Activated CD4-positive, alpha-beta T cell treated with anti-CD3 and anti-CD28 coated beads, Interleukin-2, amount 10 ng/mL, durations not matched to agents 7 days and 5 days (primary cell): ENCODE measurements around the gene NLRC5. TPM values are rescaled to one million over a fixed set of nuclear protein-coding genes. Genes with fewer than 3 reads are reported as not detected.

Experiments
- CTCF ChIA-PET: fragments of 350-600 bp; sonication (Branson Sonifier 250); formaldehyde crosslinking; loops from one replicate; lab custom pipeline; 2021; ENCODE audit warnings: antibody characterized with exemption; lab: Charles Lee
- POLR2A ChIA-PET: fragments of 350-600 bp; sonication (Branson Sonifier 250); formaldehyde crosslinking; loops from one replicate; lab custom pipeline; 2021; ENCODE audit warnings: antibody characterized with exemption; lab: Charles Lee
- DNase-seq: peaks from one replicate; pipeline ENCODE4 v3.0.0-alpha.2; 2020
- H3K27ac Mint-ChIP-seq: one replicate; pipeline ENCODE4 v1.8.0; 2021; ENCODE audit warnings: mild to moderate bottlenecking, moderate library complexity, mixed read lengths
- H3K27me3 Mint-ChIP-seq: one replicate; pipeline ENCODE4 v1.8.0; 2021; ENCODE audit warnings: mixed read lengths
- H3K36me3 Mint-ChIP-seq: one replicate; pipeline ENCODE4 v1.8.0; 2021; ENCODE audit warnings: low read depth, mixed read lengths
- H3K4me1 Mint-ChIP-seq: one replicate; pipeline ENCODE4 v1.8.0; 2021; ENCODE audit warnings: mixed read lengths
- H3K4me3 Mint-ChIP-seq: one replicate; pipeline ENCODE4 v1.8.0; 2021; ENCODE audit warnings: mild to moderate bottlenecking, moderate library complexity, mixed read lengths
- H3K9me3 Mint-ChIP-seq: one replicate; pipeline ENCODE4 v1.8.0; 2021; ENCODE audit warnings: mixed read lengths
- total RNA-seq, 2 experiments: library from RNA; stranded (reverse); gene quantifications; one replicate each; pipeline ENCODE4 v1.2.3, GENCODE V29; 2021

NLRC5 gene
- total RNA-seq, 2 experiments from 2014 or later: 428 to 468 TPM

GRCh38 chr16:57022445-57022844 lies 33.1 kb downstream of the NLRC5 start:
- Mint-ChIP-seq H3K36me3 (peaks cover 95% of the 10 kb centered on the region), H3K27ac (peak overlapping the region; percentile 19), H3K27me3 (no peaks in the 10 kb centered on the region), H3K9me3 (no peaks in the 10 kb centered on the region), H3K4me3 (no peak overlapping the region), H3K4me1 (peaks cover 88% of the 10 kb centered on the region)
- ChIA-PET POLR2A (interaction anchor here (0.6 kb wide), 1 partner anchor 79 kb away, joined by 3 read pairs; no protein-coding TSS in a partner anchor), CTCF (interaction anchor here (1.0 to 1.5 kb wide), 6 partner anchors 12 to 58 kb away, joined by 3 to 5 read pairs (median 4); no protein-coding TSS in a partner anchor)
- no peak for DNase-seq

- CTCF ChIA-PET: interaction anchor here (1.2 to 2.1 kb wide), 6 partner anchors 14 to 59 kb away, joined by 3 to 9 read pairs (median 5); no protein-coding TSS in a partner anchor
- Mint-ChIP-seq H3K4me1 (peaks cover 86% of the 10 kb centered on the region), H3K36me3 (peaks cover 94% of the 10 kb centered on the region), H3K27me3 (no peaks in the 10 kb centered on the region), H3K9me3 (no peaks in the 10 kb centered on the region), H3K27ac (peak overlapping the region; percentile 84), H3K4me3 (peak overlapping the region; percentile 41)
- POLR2A ChIA-PET: interaction anchor here (0.6 to 1.3 kb wide), 3 partner anchors 8 to 569 kb away, joined by 3 to 4 read pairs (median 3); no protein-coding TSS in a partner anchor
- DNase-seq: peak; percentile 70
These were observed 34.3 kb downstream of the NLRC5 start for GRCh38 chr16:57023541-57024249.

- DNase-seq: no peak
- Mint-ChIP-seq H3K9me3 (no peaks in the 10 kb centered on the region), H3K4me1 (peaks cover 84% of the 10 kb centered on the region), H3K27me3 (no peaks in the 10 kb centered on the region), H3K36me3 (peaks cover 93% of the 10 kb centered on the region), H3K27ac (no peak overlapping the region), H3K4me3 (no peak overlapping the region)
- POLR2A ChIA-PET: no interaction called here
- CTCF ChIA-PET: interaction anchor here (2.1 kb wide), 1 partner anchor 13 kb away, joined by 9 read pairs; no protein-coding TSS in a partner anchor
These were observed 35.7 kb downstream of the NLRC5 start for GRCh38 chr16:57024894-57025680.

GRCh38 chr16:57025941-57026777 lies 36.8 kb downstream of the NLRC5 start:
- DNase-seq: no peak
- H3K4me3 Mint-ChIP-seq: no peak overlapping the region
- CTCF ChIA-PET: interaction anchor here (1.1 to 1.6 kb wide), 2 partner anchors 14 to 44 kb away, joined by 3 to 4 read pairs; no protein-coding TSS in a partner anchor
- no peaks in the 10 kb centered on the region for H3K9me3 Mint-ChIP-seq
- no peaks in the 10 kb centered on the region for H3K27me3 Mint-ChIP-seq
- peaks cover 81% of the 10 kb centered on the region for H3K4me1 Mint-ChIP-seq
- POLR2A ChIA-PET: no interaction called here
- peaks cover 94% of the 10 kb centered on the region for H3K36me3 Mint-ChIP-seq
- no peak overlapping the region for H3K27ac Mint-ChIP-seq

- H3K9me3 Mint-ChIP-seq: no peaks in the 10 kb centered on the region
- peaks cover 94% of the 10 kb centered on the region for H3K36me3 Mint-ChIP-seq
- no peaks in the 10 kb centered on the region for H3K27me3 Mint-ChIP-seq
- H3K4me3 Mint-ChIP-seq: no peak overlapping the region
- POLR2A ChIA-PET: no interaction called here
- DNase-seq: no peak
- peak overlapping the region; percentile 61 for H3K27ac Mint-ChIP-seq
- CTCF ChIA-PET: interaction anchor here (1.0 to 1.6 kb wide), 3 partner anchors 10 to 43 kb away, joined by 3 to 4 read pairs (median 3); no protein-coding TSS in a partner anchor
- H3K4me1 Mint-ChIP-seq: peaks cover 81% of the 10 kb centered on the region
These were observed 37.4 kb downstream of the NLRC5 start for GRCh38 chr16:57026778-57027062.

- H3K9me3 Mint-ChIP-seq: no peaks in the 10 kb centered on the region
- POLR2A ChIA-PET: no interaction called here
- peaks cover 95% of the 10 kb centered on the region for H3K36me3 Mint-ChIP-seq
- H3K27me3 Mint-ChIP-seq: no peaks in the 10 kb centered on the region
- CTCF ChIA-PET: interaction anchor here (1.0 to 1.6 kb wide), 3 partner anchors 10 to 43 kb away, joined by 3 to 4 read pairs (median 3); no protein-coding TSS in a partner anchor
- H3K27ac Mint-ChIP-seq: peak overlapping the region; percentile 61
- H3K4me3 Mint-ChIP-seq: no peak overlapping the region
- H3K4me1 Mint-ChIP-seq: peaks cover 80% of the 10 kb centered on the region
- DNase-seq: no peak
These were observed 37.7 kb downstream of the NLRC5 start for GRCh38 chr16:57027067-57027466.

DNA sequence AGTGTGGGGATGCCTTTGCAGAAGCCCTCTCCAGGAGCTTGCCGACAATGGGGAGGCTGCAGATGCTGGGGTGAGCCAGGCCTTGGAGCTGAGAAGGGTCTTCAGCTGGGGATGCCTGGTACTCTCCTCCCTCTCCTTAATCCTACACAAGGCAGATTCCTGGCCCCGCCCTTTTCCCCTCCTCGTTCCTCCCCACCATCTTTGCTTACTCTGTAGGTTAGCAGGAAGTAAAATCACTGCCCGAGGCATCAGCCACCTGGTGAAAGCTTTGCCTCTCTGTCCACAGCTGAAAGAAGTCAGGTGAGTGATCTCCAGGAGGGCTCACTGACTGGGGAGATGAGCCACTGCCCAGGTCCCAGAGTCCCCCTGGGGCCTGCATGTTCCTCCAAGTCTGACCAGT lies 38.7 kb downstream of the NLRC5 start:
- Mint-ChIP-seq H3K36me3 (peaks cover 90% of the 10 kb centered on the region), H3K4me3 (no peak overlapping the region), H3K27ac (peak overlapping the region; percentile 61), H3K4me1 (peaks cover 73% of the 10 kb centered on the region), H3K27me3 (no peaks in the 10 kb centered on the region), H3K9me3 (no peaks in the 10 kb centered on the region)
- ChIA-PET CTCF (interaction anchor here (0.8 to 1.6 kb wide), 3 partner anchors 12 to 161 kb away, joined by 3 to 4 read pairs (median 3); no protein-coding TSS in a partner anchor), POLR2A (no interaction called here)
- no peak for DNase-seq

DNA sequence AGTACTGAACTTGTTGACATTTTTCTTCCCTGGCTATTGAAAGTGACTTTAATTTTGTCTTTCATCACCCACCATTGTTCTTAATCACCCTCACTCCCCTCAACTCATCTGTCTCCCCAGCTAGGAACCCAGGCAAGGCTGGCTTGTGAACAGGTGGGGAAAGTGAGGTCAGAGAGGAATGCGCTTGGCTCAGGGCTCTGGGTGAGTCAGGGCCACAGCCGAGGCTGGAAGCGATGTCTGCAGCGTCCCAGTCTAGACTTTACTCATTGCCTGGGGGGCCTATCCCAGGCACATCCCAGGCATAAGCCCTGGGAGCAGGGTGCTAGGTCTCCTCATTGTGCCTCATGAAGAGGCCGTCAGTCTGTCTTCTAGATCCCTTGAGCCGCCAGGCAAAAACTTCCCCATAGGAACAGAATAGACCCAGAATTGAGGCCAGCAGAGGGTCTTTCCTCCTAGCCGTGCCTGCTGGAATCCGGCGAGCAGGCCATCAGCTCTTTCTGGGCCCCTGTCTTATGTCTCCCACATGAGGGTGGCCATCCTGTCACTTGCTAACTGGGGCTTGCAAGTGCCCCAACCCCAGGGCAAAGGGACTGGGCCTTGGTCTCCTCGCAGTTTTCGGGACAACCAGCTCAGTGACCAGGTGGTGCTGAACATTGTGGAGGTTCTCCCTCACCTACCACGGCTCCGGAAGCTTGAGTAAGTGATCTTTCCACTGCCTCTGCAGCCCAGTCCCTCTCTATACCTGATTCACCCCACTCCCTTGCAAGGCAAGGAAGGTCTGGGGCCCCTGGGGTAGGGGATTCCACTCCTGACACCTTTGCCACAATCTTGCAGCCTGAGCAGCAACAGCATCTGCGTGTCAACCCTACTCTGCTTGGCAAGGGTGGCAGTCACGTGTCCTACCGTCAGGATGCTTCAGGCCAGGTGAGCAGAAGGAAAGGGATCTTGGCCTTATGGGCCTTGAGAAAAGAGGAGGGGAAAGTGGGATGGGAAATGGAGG lies 40.1 kb downstream of the NLRC5 start:
- Mint-ChIP-seq H3K4me3 (no peak overlapping the region), H3K27me3 (no peaks in the 10 kb centered on the region), H3K27ac (peak overlapping the region; percentile 36), H3K4me1 (peaks cover 72% of the 10 kb centered on the region), H3K9me3 (no peaks in the 10 kb centered on the region), H3K36me3 (peaks cover 90% of the 10 kb centered on the region)
- ChIA-PET CTCF (interaction anchor here (0.6 to 1.3 kb wide), 4 partner anchors 34 to 65 kb away, joined by 3 to 4 read pairs (median 3); no protein-coding TSS in a partner anchor), POLR2A (no interaction called here)
- DNase-seq: no peak

DNA sequence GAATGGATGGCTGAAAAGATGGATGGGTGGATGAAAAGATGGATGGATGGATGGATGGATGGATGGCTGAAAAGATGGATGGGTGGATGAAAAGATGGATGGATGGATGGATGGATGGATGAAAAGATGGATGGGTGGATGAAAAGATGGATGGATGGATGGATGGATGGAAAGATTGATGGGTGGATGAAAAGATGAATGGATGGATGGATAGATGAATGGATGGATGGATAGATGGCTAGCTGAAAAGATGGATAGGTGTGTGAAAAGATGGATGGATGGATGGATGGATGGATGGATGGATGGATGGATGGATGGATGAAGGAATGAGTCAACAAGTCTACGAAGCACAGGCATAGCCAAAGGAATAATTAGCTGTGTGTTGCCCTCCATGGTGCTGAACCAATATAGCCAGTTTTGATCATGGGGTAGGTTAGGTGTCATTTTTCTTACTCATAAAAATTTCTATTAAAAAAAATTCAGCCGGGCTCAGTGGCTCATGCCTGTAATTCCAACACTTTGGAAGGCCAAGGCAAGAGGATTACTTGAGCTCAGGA lies 41.1 kb downstream of the NLRC5 start:
- Mint-ChIP-seq H3K4me1 (peaks cover 73% of the 10 kb centered on the region), H3K4me3 (no peak overlapping the region), H3K9me3 (no peaks in the 10 kb centered on the region), H3K27ac (peak overlapping the region; percentile 63), H3K27me3 (no peaks in the 10 kb centered on the region), H3K36me3 (peaks cover 91% of the 10 kb centered on the region)
- ChIA-PET POLR2A (interaction anchor here (0.8 kb wide), 1 partner anchor 12 kb away, joined by 3 read pairs; no protein-coding TSS in a partner anchor), CTCF (interaction anchor here (1.0 to 1.3 kb wide), 2 partner anchors 35 to 63 kb away, joined by 3 to 4 read pairs; no protein-coding TSS in a partner anchor)
- no peak for DNase-seq

- ChIA-PET CTCF (no interaction called here), POLR2A (interaction anchor here (0.8 kb wide), 1 partner anchor 11 kb away, joined by 3 read pairs; no protein-coding TSS in a partner anchor)
- peaks cover 73% of the 10 kb centered on the region for H3K4me1 Mint-ChIP-seq
- peaks cover 91% of the 10 kb centered on the region for H3K36me3 Mint-ChIP-seq
- H3K27ac Mint-ChIP-seq: peak overlapping the region; percentile 77
- H3K27me3 Mint-ChIP-seq: no peaks in the 10 kb centered on the region
- no peak for DNase-seq
- no peak overlapping the region for H3K4me3 Mint-ChIP-seq
- no peaks in the 10 kb centered on the region for H3K9me3 Mint-ChIP-seq
These were observed 41.8 kb downstream of the NLRC5 start for GRCh38 chr16:57031156-57031555.

DNA sequence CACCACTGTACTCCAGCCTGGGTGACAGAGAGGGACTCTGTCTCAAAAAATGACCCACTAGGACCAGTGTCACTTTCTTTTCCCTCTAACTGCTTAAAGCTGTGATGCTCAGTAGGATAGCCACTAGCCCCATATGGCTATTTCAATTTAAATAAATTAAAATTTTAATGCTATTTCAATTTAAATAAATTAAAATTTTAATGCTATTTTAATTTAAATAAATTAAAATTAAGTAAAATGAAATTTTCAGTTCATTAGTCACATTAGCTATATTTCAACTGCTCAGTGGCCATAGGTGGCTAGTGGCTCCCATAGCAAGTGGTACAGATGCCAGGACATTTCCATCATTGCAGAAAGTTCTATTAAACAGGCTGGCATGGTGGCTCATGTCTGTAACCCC lies 43.0 kb downstream of the NLRC5 start:
- Mint-ChIP-seq H3K27ac (no peak overlapping the region), H3K9me3 (no peaks in the 10 kb centered on the region), H3K4me3 (no peak overlapping the region), H3K27me3 (no peaks in the 10 kb centered on the region), H3K4me1 (peaks cover 73% of the 10 kb centered on the region), H3K36me3 (peaks cover 91% of the 10 kb centered on the region)
- no peak for DNase-seq
- POLR2A ChIA-PET: interaction anchor here (1.1 kb wide), 1 partner anchor 9 kb away, joined by 3 read pairs; no protein-coding TSS in a partner anchor
- CTCF ChIA-PET: interaction anchor here (0.6 to 2.1 kb wide), 5 partner anchors 13 to 215 kb away, joined by 3 to 5 read pairs (median 3); no protein-coding TSS in a partner anchor
